Heart left ventricle (tissue), 13 donors: Measurements from ENCODE around the gene HIPK4.

Experiments used
- CTCF ChIP-seq, 12 donors: fragments of 200-600 bp; sonication (generic) in 4 of 12; IDR thresholded peaks; one replicate each; pipeline versions ENCODE4 v1.5.0 to v1.8.0; 2018 to 2022; ENCODE audit warnings: antibody characterized with exemption in 12 of 12, mild to moderate bottlenecking in 5 of 12
- POLR2A ChIP-seq, 2 donors: fragments of 450-650 bp; IDR thresholded peaks; one replicate each; pipeline ENCODE4 v1.6.1; 2017; ENCODE audit warnings: antibody characterized with exemption in 2 of 2, mild to moderate bottlenecking in 2 of 2, moderate library complexity in 2 of 2
- donor health status: ischemic (EF 13 %, LVEDD 7.1; RV severe dilation, severe dysfunction).
- donor health status: DM: no; HTN: yes; CAD: no.
- donor health status: DM: no; HTN: no; CAD: no.
- donor health status: ischemic (EF 25% LVEDD 6.9; RV normal size, moderate dysfunction).
- donor health status: ischemic (EF 25% LVEDD 5.7; RV mildly dilated, moderate dysfunction).
- donor health status: ischemic (EF 35%, LVEDD 5.7; RV mildly dilated, moderate dysfunction).
- donor health status: nonischemic (EF 11% LVEDD 7.7; RV severe dilation, severe dysfunction).
- donor health status: DM: yes; HTN: yes; CAD: no.
- donor health status: PGD.
- donor health status: ischemic (EF 29% LVEDD 5.4; RV normal size, mild dysfunction).
- donor health status: nonischemic (EF 23%, LVEDD 6.1; RV moderate dilation, normal function).

GRCh38 chr19:40362160-40362559 is 27.8 kb downstream of the HIPK4 start:
- TF ChIP-seq CTCF (IDR thresholded peaks at IDR 0.05) (no peak), POLR2A (IDR thresholded peaks at IDR 0.05) (no peak)
